H1 (cell line): Measurements from ENCODE around the gene ATG2B.

ENCODE experiments used
- CBX8 ChIP-seq: fragments of 300-800, 300-1000 bp; sonication (generic); IDR thresholded peaks from 2 replicates; pipeline ENCODE4 v1.7.1; 2016; ENCODE audit warnings: low read depth, low read length, borderline replicate concordance
- CHD2 ChIP-seq: IDR thresholded peaks from 2 replicates; pipeline ENCODE4 v1.6.1; 2012; ENCODE audit warnings: low read length, improper control_type of control experiment
- CTCF ChIP-seq, 3 experiments: IDR thresholded peaks; 1 replicate in 2 of 3; 2 replicates in 1 of 3; pipeline versions ENCODE4 v1.5.1 to v1.6.1; 2011; ENCODE audit warnings: low read length in 3 of 3, mild to moderate bottlenecking in 3 of 3, inconsistent platforms in 2 of 3, low read depth in 1 of 3, moderate library complexity in 1 of 3; ENCODE audit not compliant: insufficient read depth in 1 of 3; ENCODE audit errors: control extremely low read depth in 1 of 3
- JUND ChIP-seq: IDR thresholded peaks from 2 replicates; pipeline ENCODE4 v1.6.1; 2011; ENCODE audit warnings: mild to moderate bottlenecking, improper control_type of control experiment, low read length
- RXRA ChIP-seq: IDR thresholded peaks from 2 replicates; pipeline ENCODE4 v1.6.1; 2011; ENCODE audit warnings: low read depth, mild to moderate bottlenecking, low read length, moderate library complexity; ENCODE audit not compliant: insufficient read depth

DNA sequence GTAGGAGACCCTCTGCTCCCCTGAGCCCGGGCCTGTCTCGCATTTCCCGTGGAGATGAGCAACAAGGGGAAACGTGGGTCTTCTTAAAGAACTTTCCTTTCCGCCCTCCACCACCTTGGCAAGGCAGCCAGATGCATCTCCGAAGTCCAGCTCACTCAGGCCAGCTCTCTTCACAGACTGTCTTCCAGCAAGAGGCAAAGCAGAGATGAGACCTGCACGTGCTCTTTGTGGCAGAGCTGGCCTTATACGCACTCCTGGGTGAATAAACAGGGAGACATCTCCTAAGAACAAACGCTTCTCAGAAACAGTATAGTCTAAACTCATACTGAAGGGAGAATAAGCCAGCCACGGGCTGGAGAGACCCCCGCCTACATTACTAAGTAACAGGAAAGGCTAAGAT lies 108.5 kb downstream of the ATG2B start:
- no peak for TF ChIP-seq CTCF (IDR thresholded peaks at IDR 0.05; ENCODE audit: control extremely low read depth in 1 of 3, insufficient read depth in 1 of 3, low read depth in 1 of 3, low read length in 3 of 3)
- TF ChIP-seq RXRA = no peak
- TF ChIP-seq CHD2 = no peak
- no peak for TF ChIP-seq CBX8
- no peak for TF ChIP-seq JUND
